ENCODE data around the gene IPO13. TPM values are rescaled to one million over a fixed set of nuclear protein-coding genes. Genes with fewer than 3 reads are reported as not detected.

The IPO13 gene
- total and polyA plus RNA-seq, 2 donors from 2014 or later, result 33.8 to 56.1 TPM

DNA sequence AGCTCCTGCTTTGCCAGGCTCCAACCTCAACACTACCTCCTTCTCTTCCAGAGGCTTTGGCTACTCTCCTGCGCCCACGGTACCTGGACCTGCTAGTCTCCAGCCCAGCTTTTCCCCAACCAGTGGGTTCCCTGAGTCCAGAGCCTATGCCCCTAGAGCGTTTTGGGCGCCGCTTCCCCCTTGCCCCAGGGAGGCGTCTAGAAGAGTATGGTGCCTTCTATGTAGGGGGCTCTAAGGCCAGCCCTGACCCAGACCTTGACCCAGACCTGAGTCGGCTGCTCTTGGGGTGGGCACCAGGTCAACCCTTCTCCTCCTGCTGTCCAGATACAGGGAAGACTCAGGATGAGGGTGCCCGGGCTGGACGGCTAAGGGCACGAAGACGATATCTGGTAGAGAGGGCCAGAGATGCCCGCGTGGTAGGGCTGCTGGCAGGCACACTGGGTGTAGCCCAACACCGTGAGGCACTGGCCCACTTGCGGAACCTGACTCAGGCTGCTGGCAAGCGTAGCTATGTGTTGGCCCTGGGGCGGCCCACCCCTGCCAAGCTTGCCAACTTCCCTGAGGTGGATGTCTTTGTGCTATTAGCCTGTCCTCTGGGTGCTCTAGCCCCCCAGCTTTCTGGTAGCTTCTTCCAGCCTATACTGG, 24.7 kb downstream of the IPO13 start:
- H3K4me1 ChIP-seq (ENCODE audit: control insufficient read depth in 2 of 3, insufficient read depth in 2 of 3, low read depth in 1 of 3, low read length in 3 of 3), result peaks cover 0 to 31% (median 8%) of the 10 kb centered on the region in 3 donors
- no peak for TF ChIP-seq CTCF (IDR thresholded peaks at IDR 0.05; ENCODE audit: borderline replicate concordance, extremely low read depth, insufficient read depth)
- no peak overlapping the region for H3K4me3 ChIP-seq (ENCODE audit: low read length in 3 of 3)
- peaks cover 0 to 12% (median 6%) of the 10 kb centered on the region in 3 donors for H3K36me3 ChIP-seq (ENCODE audit: control insufficient read depth in 2 of 3, insufficient read depth in 3 of 3, low read length in 3 of 3)
- FAIRE-seq, result no peak
- no peak overlapping the region for H3K27ac ChIP-seq (ENCODE audit: low read depth in 2 of 2, low read length in 2 of 2)
- no peak overlapping the region for H3K9ac ChIP-seq (ENCODE audit: low read length in 3 of 3)
- DNase-seq, result no peak
- no peaks in the 10 kb centered on the region for H3K9me3 ChIP-seq (ENCODE audit: control insufficient read depth in 2 of 3, insufficient read depth in 1 of 3, low read length in 3 of 3)
- no peaks in the 10 kb centered on the region for H3K27me3 ChIP-seq (ENCODE audit: control insufficient read depth, insufficient read depth, low read length)
- intact Hi-C loops (cut with DNase I), result no loop called here

GRCh38 chr1:43973981-43974442, 27.3 kb downstream of the IPO13 start:
- peak overlapping the region; percentile 97 for H3K27ac ChIP-seq (ENCODE audit: low read depth in 2 of 2, low read length in 2 of 2)
- H3K9me3 ChIP-seq (ENCODE audit: control insufficient read depth in 2 of 3, insufficient read depth in 1 of 3, low read length in 3 of 3), result no peaks in the 10 kb centered on the region
- no peak for FAIRE-seq
- H3K36me3 ChIP-seq (ENCODE audit: control insufficient read depth in 2 of 3, insufficient read depth in 3 of 3, low read length in 3 of 3), result peaks cover 4 to 26% (median 5%) of the 10 kb centered on the region in 3 donors
- intact Hi-C loops (cut with DNase I), result no loop called here
- peak overlapping the region; percentile 40 to 85 (median 77) for H3K9ac ChIP-seq (ENCODE audit: low read length in 3 of 3)
- peaks cover 0 to 44% (median 8%) of the 10 kb centered on the region in 3 donors for H3K4me1 ChIP-seq (ENCODE audit: control insufficient read depth in 2 of 3, insufficient read depth in 2 of 3, low read depth in 1 of 3, low read length in 3 of 3)
- no peaks in the 10 kb centered on the region for H3K27me3 ChIP-seq (ENCODE audit: control insufficient read depth, insufficient read depth, low read length)
- TF ChIP-seq CTCF (IDR thresholded peaks at IDR 0.05; ENCODE audit: borderline replicate concordance, extremely low read depth, insufficient read depth), result no peak
- H3K4me3 ChIP-seq (ENCODE audit: low read length in 3 of 3), result peak overlapping the region; percentile 64 to 81 (median 73)
- no peak for DNase-seq

DNA sequence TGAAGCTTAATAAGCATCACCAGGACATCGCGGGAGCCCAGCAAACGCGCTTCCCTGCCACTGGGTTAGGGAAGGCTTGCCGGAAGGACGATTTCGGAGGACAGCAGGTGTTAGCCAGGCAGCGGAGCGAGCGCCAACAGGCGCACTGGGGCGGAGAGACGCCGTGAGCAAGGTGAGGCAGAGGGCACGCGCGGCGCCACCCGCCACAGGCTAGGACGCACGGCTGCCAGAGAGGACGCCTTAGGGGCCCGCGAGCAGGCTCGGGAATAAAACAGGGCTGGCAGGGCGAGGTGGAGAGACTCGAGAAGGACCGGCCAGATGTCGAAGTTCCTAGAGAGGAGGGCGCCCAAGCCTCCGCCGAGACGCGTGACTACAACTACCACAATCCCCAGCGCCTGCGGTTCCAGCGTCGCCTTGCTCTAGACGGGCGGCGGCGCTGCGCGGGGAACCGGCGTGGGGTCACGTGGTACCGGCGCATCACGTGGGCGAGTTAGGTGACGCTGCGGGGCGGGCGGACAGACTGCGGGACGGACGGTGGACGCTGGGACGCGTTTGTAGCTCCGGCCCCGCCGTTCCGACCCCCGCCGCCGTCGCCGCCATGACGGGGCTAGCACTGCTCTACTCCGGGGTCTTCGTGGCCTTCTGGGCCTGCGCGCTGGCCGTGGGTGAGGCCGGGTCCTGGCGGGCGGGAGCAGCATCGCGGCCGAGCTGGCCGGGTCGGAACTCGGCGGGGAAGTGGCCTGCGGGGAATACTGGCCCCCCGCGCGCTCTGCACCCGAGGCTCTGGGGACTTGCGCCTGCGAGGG, 27.9 kb downstream of the IPO13 start, which contains the start of gene ATP6V0B:
Gene ATP6V0B (plus strand): TSS at position 518 of the 806 bp plus-strand sequence. CDS start 81 bp downstream, at position 599.
- H3K36me3 ChIP-seq (ENCODE audit: control insufficient read depth in 2 of 3, insufficient read depth in 3 of 3, low read length in 3 of 3), result peaks cover 4 to 26% (median 5%) of the 10 kb centered on the region in 3 donors
- H3K27me3 ChIP-seq (ENCODE audit: control insufficient read depth, insufficient read depth, low read length), result no peaks in the 10 kb centered on the region
- TF ChIP-seq CTCF (IDR thresholded peaks at IDR 0.05; ENCODE audit: borderline replicate concordance, extremely low read depth, insufficient read depth), result peak; percentile 27
- peak; percentile 95 to 99 (median 96) for DNase-seq
- H3K9me3 ChIP-seq (ENCODE audit: control insufficient read depth in 2 of 3, insufficient read depth in 1 of 3, low read length in 3 of 3), result no peaks in the 10 kb centered on the region
- peak within 1 kb of the TSS; percentile 64 to 81 (median 73) for H3K4me3 ChIP-seq (ENCODE audit: low read length in 3 of 3)
- intact Hi-C loops (cut with DNase I), result no loop called here
- peak within 1 kb of the TSS; percentile 53 to 88 (median 85) for H3K9ac ChIP-seq (ENCODE audit: low read length in 3 of 3)
- peaks cover 0 to 44% (median 8%) of the 10 kb centered on the region in 3 donors for H3K4me1 ChIP-seq (ENCODE audit: control insufficient read depth in 2 of 3, insufficient read depth in 2 of 3, low read depth in 1 of 3, low read length in 3 of 3)
- FAIRE-seq, result no peak
- H3K27ac ChIP-seq (ENCODE audit: low read depth in 2 of 2, low read length in 2 of 2), result peak within 1 kb of the TSS; percentile 97

All from kidney (tissue), 14 donors.